Neural cell (in vitro differentiated cells): ENCODE data around the gene LUZP1. TPM values are rescaled to one million over a fixed set of nuclear protein-coding genes. Genes with fewer than 3 reads are reported as not detected.

Source experiments
- H2AFZ ChIP-seq: fragments of 200-600, 300-800 bp; sonication (generic), shearing (Covaris generic); 2 replicates; pipeline ENCODE4 v1.6.0; 2014; ENCODE audit warnings: low read depth, mild to moderate bottlenecking, antibody characterized with exemption, low read length, moderate library complexity
- H3F3A ChIP-seq: fragments of 200-600 bp; shearing (Covaris generic); 2 replicates; pipeline ENCODE4 v1.6.1; 2016; ENCODE audit warnings: mild to moderate bottlenecking, moderate library complexity, mixed read lengths, antibody characterized with exemption, low read length; ENCODE audit not compliant: insufficient read depth, poor library complexity, severe bottlenecking
- H3K27ac ChIP-seq: fragments of 200-600, 300-800 bp; sonication (generic), shearing (Covaris generic); 2 replicates; pipeline ENCODE4 v1.5.1; 2014; ENCODE audit warnings: mild to moderate bottlenecking, low read length, moderate library complexity
- H3K27me3 ChIP-seq: fragments of 300-800, 200-600 bp; sonication (generic), shearing (Covaris generic); 2 replicates; pipeline ENCODE4 v1.6.0; 2014; ENCODE audit warnings: mild to moderate bottlenecking, low read depth, low read length, moderate library complexity; ENCODE audit not compliant: insufficient read depth
- H3K36me3 ChIP-seq: fragments of 300-800, 200-600 bp; sonication (generic), shearing (Covaris generic); 2 replicates; pipeline ENCODE4 v1.5.1; 2014; ENCODE audit warnings: mild to moderate bottlenecking, antibody characterized with exemption, low read length, moderate library complexity; ENCODE audit not compliant: insufficient read depth
- H3K4me2 ChIP-seq: fragments of 300-800, 200-600 bp; sonication (generic), shearing (Covaris generic); 2 replicates; pipeline ENCODE4 v1.6.0; 2014; ENCODE audit warnings: mild to moderate bottlenecking, low read length
- H3K4me3 ChIP-seq: fragments of 300-800, 200-600 bp; sonication (generic), shearing (Covaris generic); 2 replicates; pipeline ENCODE4 v1.5.1; 2014; ENCODE audit warnings: mild to moderate bottlenecking, low read length, moderate library complexity
- H3K79me2 ChIP-seq: fragments of 200-600 bp; shearing (Covaris generic); replicated peaks from 2 replicates; pipeline ENCODE4 v1.6.0; 2014; ENCODE audit warnings: mild to moderate bottlenecking, low read length, moderate library complexity; ENCODE audit not compliant: insufficient read depth
- H3K9ac ChIP-seq: fragments of 300-800, 200-600 bp; sonication (generic), shearing (Covaris generic); 2 replicates; pipeline ENCODE4 v1.6.1; 2016; ENCODE audit warnings: mild to moderate bottlenecking, low read length, mixed read lengths
- H3K9me2 ChIP-seq: fragments of 200-600 bp; shearing (Covaris generic); 2 replicates; pipeline ENCODE4 v1.6.1; 2016; ENCODE audit warnings: mild to moderate bottlenecking, low read length, mixed read lengths; ENCODE audit not compliant: insufficient read depth
- H3K9me3 ChIP-seq: fragments of 200-600, 300-800 bp; sonication (generic), shearing (Covaris generic); 2 replicates; pipeline ENCODE4 v1.6.1; 2016; ENCODE audit warnings: mild to moderate bottlenecking, mixed run types, low read length, moderate library complexity, mixed read lengths
- H4K20me1 ChIP-seq: fragments of 200-600 bp; shearing (Covaris generic); 2 replicates; pipeline ENCODE4 v1.6.1; 2016; ENCODE audit warnings: mild to moderate bottlenecking, mixed run types; ENCODE audit not compliant: insufficient read depth
- EP300 ChIP-seq: fragments of 450-650 bp; conservative IDR thresholded peaks from 2 replicates; pipeline ENCODE4 v1.6.1; 2014; ENCODE audit warnings: antibody characterized with exemption, mild to moderate bottlenecking, moderate library complexity; ENCODE audit not compliant: poor library complexity, severe bottlenecking
- EZH2 ChIP-seq: fragments of 200-600, 300-800 bp; shearing (Covaris generic), sonication (generic); IDR thresholded peaks from 2 replicates; pipeline ENCODE4 v1.6.1; 2014; ENCODE audit warnings: antibody characterized with exemption, low read length, borderline replicate concordance, mild to moderate bottlenecking; ENCODE audit not compliant: insufficient read depth, poor library complexity, severe bottlenecking
- MXI1 ChIP-seq: fragments of 450-650 bp; conservative IDR thresholded peaks from 2 replicates; pipeline ENCODE4 v1.6.1; 2014; ENCODE audit warnings: antibody characterized with exemption, mild to moderate bottlenecking; ENCODE audit not compliant: poor library complexity, severe bottlenecking
- POLR2AphosphoS5 ChIP-seq: IDR thresholded peaks from 2 replicates; pipeline ENCODE4 v1.6.1; 2012
- RAD21 ChIP-seq: fragments of 450-650 bp; conservative IDR thresholded peaks from 2 replicates; pipeline ENCODE4 v1.6.1; 2014; ENCODE audit warnings: antibody characterized with exemption, mild to moderate bottlenecking, moderate library complexity
- SMC3 ChIP-seq: fragments of 450-650 bp; conservative IDR thresholded peaks from 2 replicates; pipeline ENCODE4 v1.6.1; 2014; ENCODE audit warnings: antibody characterized with exemption, mild to moderate bottlenecking, moderate library complexity; ENCODE audit not compliant: poor library complexity
- TAF1 ChIP-seq: IDR thresholded peaks from 2 replicates; pipeline ENCODE4 v1.6.1; 2012; ENCODE audit warnings: low read depth
- polyA plus RNA-seq: library from polyadenylated mRNA; depleted of rRNA; stranded (reverse); fragments of >200 nt; gene quantifications from 2 replicates; pipeline ENCODE4 v1.2.3, GENCODE V29; 2014
- TF ChIP-seq, protein P1 (sequence below): IDR thresholded peaks from 2 replicates; pipeline ENCODE4 v1.6.1; 2012; ENCODE audit warnings: borderline replicate concordance
- TF ChIP-seq, protein P2 (sequence below): fragments of 450-650 bp; IDR thresholded peaks from 2 replicates; pipeline ENCODE4 v1.5.1; 2014; ENCODE audit warnings: antibody characterized with exemption, mild to moderate bottlenecking, moderate library complexity; ENCODE audit not compliant: poor library complexity, severe bottlenecking

Gene LUZP1
- polyA plus RNA-seq, 1 donor from 2014 or later: 2.3 TPM

- Histone ChIP-seq H3K9ac (no peak overlapping the region), H3F3A (peaks cover 4% of the 10 kb centered on the region), H3K36me3 (peaks cover 26% of the 10 kb centered on the region), H3K4me2 (no peak overlapping the region), H3K4me3 (no peak overlapping the region), H3K27ac (no peak overlapping the region), H3K27me3 (no peaks in the 10 kb centered on the region), H2AFZ (no peak overlapping the region), H3K9me3 (no peaks in the 10 kb centered on the region), H3K9me2 (no peaks in the 10 kb centered on the region), H4K20me1 (no peaks in the 10 kb centered on the region), H3K79me2 (no peaks in the 10 kb centered on the region)
- TF ChIP-seq EP300: no peak
- TF ChIP-seq, protein P1, sequence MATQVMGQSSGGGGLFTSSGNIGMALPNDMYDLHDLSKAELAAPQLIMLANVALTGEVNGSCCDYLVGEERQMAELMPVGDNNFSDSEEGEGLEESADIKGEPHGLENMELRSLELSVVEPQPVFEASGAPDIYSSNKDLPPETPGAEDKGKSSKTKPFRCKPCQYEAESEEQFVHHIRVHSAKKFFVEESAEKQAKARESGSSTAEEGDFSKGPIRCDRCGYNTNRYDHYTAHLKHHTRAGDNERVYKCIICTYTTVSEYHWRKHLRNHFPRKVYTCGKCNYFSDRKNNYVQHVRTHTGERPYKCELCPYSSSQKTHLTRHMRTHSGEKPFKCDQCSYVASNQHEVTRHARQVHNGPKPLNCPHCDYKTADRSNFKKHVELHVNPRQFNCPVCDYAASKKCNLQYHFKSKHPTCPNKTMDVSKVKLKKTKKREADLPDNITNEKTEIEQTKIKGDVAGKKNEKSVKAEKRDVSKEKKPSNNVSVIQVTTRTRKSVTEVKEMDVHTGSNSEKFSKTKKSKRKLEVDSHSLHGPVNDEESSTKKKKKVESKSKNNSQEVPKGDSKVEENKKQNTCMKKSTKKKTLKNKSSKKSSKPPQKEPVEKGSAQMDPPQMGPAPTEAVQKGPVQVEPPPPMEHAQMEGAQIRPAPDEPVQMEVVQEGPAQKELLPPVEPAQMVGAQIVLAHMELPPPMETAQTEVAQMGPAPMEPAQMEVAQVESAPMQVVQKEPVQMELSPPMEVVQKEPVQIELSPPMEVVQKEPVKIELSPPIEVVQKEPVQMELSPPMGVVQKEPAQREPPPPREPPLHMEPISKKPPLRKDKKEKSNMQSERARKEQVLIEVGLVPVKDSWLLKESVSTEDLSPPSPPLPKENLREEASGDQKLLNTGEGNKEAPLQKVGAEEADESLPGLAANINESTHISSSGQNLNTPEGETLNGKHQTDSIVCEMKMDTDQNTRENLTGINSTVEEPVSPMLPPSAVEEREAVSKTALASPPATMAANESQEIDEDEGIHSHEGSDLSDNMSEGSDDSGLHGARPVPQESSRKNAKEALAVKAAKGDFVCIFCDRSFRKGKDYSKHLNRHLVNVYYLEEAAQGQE: no peak
These were observed 87.8 kb downstream of the LUZP1 start for GRCh38 chr1:23080885-23081284.

DNA sequence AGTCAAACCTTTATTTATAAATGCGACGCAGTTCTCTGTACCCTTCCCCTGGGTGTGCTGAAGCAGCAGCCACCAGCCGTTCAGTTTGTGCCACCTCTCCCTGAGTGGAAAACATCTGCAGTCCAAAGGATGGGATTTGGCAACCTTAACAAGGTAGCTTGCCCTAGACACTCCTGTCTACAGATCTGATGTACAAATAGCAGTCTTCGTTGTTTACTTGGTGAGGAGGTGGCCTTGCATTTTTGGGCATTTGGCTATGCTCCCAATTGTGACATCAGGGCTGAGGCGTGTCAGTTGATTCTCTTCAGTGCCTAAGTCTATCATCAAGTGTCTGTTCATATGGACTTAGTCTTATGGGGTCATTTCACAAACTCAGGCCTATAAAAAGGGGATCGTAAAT is 89.6 kb downstream of the LUZP1 start:
- Histone ChIP-seq H3K27ac (no peak overlapping the region), H3K4me2 (no peak overlapping the region), H3K79me2 (no peaks in the 10 kb centered on the region), H4K20me1 (no peaks in the 10 kb centered on the region), H3K9me3 (no peaks in the 10 kb centered on the region), H3K27me3 (no peaks in the 10 kb centered on the region), H3K9ac (no peak overlapping the region), H3K4me3 (no peak overlapping the region), H2AFZ (no peak overlapping the region), H3F3A (no peaks in the 10 kb centered on the region), H3K36me3 (peaks cover 26% of the 10 kb centered on the region), H3K9me2 (no peaks in the 10 kb centered on the region)
- TF ChIP-seq RAD21: no peak
- TF ChIP-seq, protein P1: no peak
- no peak for TF ChIP-seq EP300
- no peak for TF ChIP-seq POLR2AphosphoS5
- no peak for TF ChIP-seq TAF1
- TF ChIP-seq, protein P2, sequence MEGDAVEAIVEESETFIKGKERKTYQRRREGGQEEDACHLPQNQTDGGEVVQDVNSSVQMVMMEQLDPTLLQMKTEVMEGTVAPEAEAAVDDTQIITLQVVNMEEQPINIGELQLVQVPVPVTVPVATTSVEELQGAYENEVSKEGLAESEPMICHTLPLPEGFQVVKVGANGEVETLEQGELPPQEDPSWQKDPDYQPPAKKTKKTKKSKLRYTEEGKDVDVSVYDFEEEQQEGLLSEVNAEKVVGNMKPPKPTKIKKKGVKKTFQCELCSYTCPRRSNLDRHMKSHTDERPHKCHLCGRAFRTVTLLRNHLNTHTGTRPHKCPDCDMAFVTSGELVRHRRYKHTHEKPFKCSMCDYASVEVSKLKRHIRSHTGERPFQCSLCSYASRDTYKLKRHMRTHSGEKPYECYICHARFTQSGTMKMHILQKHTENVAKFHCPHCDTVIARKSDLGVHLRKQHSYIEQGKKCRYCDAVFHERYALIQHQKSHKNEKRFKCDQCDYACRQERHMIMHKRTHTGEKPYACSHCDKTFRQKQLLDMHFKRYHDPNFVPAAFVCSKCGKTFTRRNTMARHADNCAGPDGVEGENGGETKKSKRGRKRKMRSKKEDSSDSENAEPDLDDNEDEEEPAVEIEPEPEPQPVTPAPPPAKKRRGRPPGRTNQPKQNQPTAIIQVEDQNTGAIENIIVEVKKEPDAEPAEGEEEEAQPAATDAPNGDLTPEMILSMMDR: no peak
- no peak for TF ChIP-seq SMC3
- no peak for TF ChIP-seq EZH2
- TF ChIP-seq MXI1: no peak
